Endometrial microvascular endothelial cells (primary cell): Measurements from ENCODE around the gene OR10R2. TPM values are rescaled to one million over a fixed set of nuclear protein-coding genes. Genes with fewer than 3 reads are reported as not detected.
"Not testable (repeated sequence)": the region's sequence is repeated elsewhere in the genome, so short reads cannot be mapped to it uniquely, and the experiment has no call there.

Experiments used
- in situ Hi-C: cut with HindIII; loops from 2 replicates; pipeline ENCODE4 v1.10.0; 2017; ENCODE audit warnings: low sequenced_read_pairs, low pct_unique_long_range_greater_than_20kb; ENCODE audit errors: inconsistent ontology term
- total RNA-seq: library from RNA; depleted of rRNA; stranded (reverse); fragments of >200 nt; gene quantifications from one replicate; pipeline ENCODE4 v1.2.3, GENCODE V29; 2015; ENCODE audit errors: inconsistent ontology term

OR10R2 gene, protein sequence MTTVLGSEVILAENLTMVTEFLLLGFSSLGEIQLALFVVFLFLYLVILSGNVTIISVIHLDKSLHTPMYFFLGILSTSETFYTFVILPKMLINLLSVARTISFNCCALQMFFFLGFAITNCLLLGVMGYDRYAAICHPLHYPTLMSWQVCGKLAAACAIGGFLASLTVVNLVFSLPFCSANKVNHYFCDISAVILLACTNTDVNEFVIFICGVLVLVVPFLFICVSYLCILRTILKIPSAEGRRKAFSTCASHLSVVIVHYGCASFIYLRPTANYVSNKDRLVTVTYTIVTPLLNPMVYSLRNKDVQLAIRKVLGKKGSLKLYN
- not detected for total RNA-seq

DNA sequence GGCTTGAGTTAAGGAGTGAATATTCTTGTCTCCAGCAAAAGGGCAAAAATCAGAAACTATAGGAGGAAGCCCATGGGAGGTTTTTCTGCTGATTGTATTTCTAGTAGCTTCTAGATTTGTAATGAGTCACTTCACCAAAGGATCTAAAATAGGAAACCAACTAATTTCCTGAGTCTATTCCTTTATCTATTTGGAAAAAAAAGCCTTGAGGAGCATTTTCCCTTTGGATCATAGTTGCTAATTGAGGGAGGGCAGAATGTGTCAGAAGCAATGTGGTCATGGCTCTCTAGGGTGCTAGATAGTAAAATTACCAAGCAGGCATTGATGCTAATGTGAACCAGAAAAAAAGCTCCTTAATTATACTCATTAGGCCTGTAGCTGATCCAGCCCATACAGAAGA is at the start of gene OR10R2:
TSS of gene OR10R2 (plus strand) at position 301 of the 400 bp plus-strand sequence. CDS start 106 bp downstream, outside the sequence.
- in situ Hi-C loops = no loop called here

DNA sequence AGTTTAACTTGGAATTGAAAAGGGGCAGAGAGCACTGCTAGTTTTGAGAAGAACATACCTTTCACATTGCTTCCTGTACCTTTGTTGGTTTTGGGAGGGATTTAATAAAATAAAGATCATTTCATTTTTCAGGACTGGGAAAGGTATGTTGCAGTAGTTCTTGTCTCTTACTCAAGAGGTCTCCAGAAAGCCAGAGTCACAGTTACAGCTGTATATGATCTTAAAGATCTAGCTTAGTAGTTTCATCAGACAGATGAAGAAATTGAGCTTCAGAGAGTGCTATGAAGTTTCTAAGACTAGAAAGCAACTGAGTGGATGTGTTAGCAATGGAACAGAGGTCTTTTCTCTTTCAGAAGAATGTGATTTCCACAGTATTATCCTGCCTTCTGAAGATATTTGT is 47.0 kb upstream of the OR10R2 start:
- in situ Hi-C loops = no loop called here

DNA sequence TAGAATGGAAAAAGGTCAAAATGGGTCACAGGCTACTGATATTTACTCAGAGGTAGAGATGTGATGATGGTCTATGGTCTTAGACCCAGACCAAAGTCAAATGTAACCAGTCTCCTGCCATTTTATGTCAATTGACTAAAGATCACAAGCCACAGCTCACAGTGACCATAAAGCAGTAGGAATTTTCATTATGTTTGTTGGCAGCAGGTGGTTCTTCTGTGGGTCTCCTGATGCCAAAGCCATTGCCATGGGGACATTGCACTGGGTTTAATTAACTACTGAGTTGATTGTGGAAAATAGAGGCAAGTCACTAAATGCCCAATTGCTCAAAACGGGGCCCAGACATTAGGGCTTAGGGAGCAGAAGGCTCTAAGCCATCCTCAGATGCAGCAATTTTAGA is 45.9 kb upstream of the OR10R2 start, which contains the start of gene OR10K2:
TSS of gene OR10K2 (minus strand) at position 101 of the 400 bp plus-strand sequence. CDS start 5,371 bp downstream, outside the sequence.
- in situ Hi-C loops = no loop called here

DNA sequence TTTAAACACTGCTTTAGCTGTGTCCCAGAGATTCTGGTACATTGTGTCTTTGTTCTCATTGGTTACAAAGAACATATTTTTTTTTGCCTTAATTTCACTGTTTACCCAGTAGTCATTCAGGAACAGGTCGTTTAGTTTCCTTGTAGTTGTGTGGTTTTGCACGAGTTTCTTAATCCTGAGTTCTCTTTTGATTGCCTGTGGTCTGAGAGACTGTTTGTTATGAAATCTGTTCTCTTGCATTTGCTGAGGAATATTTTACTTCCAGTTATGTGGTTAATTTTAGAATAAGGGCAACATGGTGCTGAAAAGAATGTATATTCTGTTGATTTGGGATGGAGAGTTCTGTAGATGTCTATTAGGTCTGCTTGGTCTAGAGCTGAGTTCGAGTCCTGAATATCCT is 41.9 kb upstream of the OR10R2 start:
- in situ Hi-C loops = not testable (repeated sequence)

DNA sequence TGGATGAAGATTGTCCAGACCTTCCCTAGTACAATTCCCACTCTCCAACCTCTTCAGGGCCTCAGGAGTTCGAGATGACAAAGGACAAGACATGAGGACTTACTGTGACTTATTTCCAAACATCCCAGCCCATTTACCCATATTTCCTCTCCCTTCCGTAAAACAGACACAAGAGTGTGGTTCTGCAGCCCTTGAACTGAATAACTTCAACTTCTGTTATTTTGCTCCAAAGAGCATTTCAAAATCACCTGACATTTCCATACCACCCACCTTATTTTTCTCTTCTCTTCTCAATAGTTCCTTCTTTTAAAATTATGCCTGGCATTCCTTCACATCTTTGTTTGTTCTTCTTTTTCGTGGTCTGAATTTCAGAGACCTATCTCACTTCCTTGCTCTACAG is 37.3 kb upstream of the OR10R2 start:
- in situ Hi-C loops = no loop called here

DNA sequence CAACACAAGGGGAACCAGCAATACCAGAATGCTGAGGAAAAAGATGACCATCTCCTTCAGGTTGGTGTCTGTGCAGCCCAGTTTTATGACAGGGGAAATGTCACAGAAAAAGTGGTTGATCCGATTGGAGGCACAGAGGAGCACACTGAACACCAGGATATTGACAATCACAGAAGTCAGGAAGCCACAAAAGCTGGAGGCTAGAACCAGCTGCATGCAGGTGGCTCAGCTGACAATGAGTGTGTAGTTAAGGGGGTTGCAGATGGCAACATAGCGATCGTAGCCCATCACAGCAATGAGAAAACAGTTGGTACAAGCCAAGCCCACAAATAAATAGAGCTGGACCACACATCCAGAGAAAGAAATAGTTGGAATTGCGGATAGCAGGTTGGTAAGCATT is 26.6 kb upstream of the OR10R2 start:
- in situ Hi-C loops = no loop called here

DNA sequence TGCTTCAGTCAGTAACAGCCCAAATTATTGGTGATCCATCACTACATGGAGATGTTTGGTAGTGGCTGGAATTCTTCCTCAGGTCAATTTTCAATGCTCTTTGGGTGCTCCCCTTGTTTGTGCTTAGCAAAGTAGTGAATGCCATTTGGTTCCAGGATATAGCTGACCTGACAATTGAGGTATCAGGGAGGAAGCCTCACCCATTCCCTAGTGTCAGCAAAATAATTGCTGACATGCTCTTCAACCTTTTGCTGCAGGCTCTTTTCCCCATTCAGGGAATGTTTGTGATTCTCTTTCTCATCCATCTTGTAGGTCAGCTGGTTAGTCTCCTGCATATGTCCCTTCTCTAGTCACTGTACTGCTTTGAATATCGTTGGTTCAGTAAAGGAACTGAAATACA is 17.5 kb upstream of the OR10R2 start:
- in situ Hi-C loops = no loop called here

DNA sequence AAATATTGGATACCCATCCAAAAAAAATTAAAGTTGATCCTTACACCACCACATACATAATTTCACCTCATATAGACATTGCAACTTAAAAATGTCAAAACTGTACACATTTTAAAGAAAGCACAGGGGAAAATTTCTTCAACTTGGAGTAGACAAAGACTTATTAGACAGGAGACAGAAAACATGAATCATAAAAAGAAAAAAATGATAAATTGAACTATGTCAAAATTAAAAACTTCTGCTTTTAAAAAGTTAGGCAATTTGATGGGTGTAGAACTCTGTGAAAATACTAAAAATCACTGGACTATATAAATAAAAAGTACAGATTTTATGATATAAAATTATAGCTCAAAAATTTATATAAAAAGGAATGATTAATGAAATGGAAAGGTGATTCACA is 14.8 kb upstream of the OR10R2 start:
- in situ Hi-C loops = no loop called here

DNA sequence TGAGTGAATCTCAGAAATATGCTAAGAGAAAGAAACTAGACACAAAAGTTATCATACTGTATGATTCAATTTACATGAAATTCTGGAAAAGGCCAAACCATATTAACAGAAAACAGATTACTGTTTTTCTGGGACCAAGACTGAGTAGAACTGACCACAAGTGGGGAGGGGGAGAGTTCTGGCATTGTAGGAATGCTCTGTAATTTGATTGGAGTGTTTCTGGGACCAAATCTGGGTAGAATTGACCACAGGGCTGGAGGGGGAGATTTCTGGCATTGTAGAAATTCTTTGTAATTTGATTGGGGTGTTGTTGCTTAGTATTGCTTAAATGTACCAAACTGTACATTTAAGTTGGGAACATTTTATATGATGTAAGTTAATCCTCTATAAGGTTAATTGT is 13.8 kb upstream of the OR10R2 start:
- in situ Hi-C loops = no loop called here

DNA sequence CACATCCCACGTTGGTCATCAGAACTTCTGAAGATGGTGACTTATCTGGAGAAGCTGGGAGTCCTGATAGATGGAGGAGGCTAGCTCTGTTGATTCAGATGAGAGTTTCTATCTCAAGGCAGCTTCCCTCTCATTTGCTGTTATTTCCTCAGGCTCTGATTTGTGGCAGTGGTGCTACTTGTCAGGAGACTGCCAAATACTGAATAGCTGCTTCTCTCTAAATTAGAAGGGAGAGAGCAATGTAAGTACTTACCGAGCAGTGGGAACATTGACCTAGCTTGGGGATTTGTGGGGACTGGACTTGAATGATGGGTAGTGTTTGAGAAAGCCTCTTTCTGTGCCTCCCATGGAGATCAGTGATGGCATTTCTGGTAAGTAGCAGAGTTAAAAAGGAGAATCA is 10.5 kb upstream of the OR10R2 start, which contains the start of gene OR10K1:
TSS of gene OR10K1 (plus strand) at position 301 of the 400 bp plus-strand sequence. CDS start 3,728 bp downstream, outside the sequence.
- in situ Hi-C loops = no loop called here

DNA sequence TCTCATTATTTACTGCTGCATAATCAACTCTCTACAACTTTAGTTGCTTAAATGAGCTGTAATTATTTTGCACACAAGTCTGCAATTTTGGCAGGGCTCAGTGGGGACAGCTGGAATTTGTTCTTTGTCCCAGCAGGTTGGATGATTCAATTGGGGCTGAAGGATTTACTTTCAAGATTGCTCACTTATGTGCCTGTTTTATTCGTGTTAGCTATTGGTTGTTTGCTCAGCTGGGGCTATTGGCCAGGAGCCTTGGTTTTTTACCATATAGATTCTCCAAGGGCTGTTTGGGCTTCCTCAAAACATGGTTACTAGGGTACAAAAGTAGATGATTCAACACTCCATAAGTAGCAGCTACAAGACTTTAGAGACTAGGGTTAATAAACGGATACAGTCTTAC is 13.4 kb downstream of the OR10R2 start:
- in situ Hi-C loops = no loop called here

DNA sequence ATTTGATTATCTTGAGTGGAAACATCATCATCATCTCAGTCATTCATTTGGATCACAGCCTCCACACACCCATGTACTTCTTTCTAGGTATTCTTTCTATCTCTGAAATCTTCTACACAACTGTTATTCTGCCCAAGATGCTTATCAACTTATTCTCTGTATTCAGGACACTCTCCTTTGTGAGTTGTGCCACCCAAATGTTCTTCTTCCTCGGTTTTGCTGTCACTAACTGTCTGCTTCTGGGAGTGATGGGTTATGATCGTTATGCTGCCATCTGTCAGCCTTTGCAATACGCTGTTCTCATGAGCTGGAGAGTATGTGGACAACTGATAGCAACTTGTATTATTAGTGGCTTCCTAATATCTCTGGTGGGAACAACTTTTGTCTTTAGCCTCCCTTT is 19.3 kb downstream of the OR10R2 start:
- in situ Hi-C loops = no loop called here

DNA sequence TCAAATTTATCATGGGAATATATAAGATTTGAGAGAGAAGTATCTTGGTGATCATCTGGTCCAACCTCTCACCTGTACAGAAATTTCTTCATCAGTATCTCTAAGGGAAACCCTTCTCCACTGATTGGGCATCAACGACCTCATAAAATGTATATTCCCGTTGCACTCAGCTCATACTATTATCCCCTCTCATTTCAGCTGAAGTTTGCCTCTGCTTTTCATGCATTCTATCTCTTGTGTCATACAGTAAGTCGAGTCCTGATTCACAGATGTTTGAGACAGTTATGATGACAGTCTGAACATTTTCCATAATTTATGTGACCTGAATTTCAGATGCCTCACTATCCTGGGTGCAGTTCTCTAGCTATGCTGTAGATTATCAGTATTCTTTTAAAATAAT is 21.0 kb downstream of the OR10R2 start:
- in situ Hi-C loops = no loop called here

DNA sequence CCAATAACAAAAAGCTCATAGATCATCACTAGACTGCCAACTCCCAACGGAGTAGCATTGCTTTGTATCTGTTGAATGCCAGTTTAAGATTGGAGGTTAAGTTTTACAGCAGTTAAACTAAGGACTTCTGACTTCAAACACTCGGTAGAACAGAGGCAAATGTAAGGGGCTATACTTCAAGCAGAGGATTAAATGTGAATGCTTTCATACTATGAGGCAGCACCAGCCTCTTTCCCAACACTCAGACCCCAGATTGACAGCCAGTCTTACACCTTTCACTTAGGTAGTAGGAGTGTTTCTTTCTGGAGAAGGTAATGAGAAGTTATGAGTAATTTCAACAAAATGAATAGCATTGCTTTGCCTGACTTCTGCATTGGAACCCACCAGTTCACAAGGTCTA is 22.8 kb downstream of the OR10R2 start:
- in situ Hi-C loops = no loop called here

DNA sequence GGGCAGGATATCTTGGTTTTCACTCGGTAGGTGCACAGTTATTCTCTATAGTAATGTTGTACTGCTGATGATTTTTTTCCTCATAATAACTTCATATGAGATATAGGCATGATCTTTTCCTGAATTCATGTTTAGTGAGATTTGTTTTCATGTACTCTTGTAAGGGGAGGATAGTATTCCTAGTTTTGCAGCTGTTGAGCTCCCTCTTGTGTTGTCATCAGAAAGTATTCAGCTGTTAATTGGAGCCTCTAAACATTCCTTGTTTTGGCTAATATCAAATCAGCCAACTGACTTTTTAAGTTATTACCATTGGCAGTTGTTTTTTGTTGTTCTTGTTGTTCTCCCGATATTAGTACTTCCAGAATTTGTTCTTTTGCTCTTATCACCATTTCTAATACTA is 24.4 kb downstream of the OR10R2 start:
- in situ Hi-C loops = no loop called here

DNA sequence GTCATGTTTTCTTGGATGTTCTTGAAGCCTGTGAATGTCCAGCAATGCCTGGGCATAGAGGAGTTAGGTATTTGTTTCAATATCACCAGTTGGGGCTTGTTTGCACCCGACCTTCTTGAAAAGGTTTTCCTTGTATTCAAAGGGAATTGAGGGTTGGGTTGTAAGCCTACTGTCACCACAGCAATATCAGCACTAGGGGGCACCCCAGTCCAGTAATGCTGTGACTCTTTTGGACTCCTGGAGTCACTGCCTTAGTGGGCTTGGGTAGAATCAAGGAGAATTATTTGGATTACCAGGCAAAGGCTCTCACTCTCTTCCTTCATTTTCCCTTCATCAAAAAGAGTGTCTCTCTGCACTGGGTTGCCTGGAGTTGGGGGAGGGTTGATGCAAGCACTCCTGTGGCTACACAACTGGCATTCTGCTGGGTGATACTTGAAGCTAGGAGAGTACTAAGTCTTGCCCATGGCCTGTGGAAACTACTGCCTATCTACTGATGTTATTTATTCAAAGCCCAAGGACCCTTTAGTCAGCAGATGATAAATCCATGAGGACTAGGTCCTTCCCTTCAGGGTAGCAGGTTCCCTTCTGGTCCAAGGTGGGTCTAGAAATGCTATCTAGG is 34.5 kb downstream of the OR10R2 start:
- in situ Hi-C loops = no loop called here

DNA sequence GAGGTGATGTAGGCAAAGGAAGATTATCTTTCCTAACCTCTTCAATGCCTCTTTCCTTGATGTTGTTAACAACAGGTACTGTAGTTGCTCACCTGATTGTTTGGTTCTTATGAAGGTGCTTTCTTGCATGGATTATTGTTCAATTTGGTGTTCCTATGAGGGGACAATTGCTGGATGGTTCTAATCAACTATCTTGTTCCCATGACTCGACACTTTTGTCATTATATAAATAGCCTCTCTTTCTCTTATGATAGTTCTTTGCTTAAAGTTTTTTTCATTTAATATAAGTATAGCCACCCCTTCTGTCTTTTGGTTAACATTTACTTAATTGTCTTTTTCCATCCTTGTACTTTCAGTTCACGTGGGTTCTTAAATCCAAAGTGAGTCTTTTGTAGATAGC is 35.5 kb downstream of the OR10R2 start:
- in situ Hi-C loops = no loop called here

DNA sequence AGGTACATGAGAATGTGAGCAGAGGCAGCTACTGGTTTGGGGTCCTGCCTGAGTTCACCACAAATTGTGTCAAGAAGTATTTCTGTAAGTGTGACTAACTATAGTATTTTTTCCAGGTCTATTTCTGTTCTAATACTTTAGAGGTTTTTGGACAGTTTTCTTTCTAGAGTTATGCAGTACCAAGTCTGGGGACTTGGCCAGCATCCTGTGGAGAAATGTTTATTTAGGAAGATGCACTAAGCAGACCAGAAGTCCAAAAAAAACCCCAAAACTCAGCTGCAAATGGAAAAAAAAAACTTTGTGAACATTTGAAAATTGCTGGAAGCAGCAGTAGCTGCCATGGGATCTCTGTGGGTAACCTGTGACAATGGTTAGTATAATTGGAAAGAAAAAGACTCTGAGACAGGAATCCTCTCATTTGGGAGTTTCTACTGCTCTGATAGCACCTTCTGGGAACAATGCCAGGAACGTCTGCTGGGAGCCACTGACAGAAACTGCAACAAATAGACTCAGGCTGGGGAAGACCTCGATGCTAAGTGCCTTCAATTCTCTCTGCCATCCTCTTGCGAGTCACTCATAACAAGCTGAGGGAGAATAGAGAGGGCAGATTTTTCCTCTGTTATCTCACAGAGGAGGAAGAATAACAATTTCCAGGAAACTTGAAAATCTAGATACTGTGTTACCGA is 37.6 kb downstream of the OR10R2 start:
- in situ Hi-C loops = no loop called here

DNA sequence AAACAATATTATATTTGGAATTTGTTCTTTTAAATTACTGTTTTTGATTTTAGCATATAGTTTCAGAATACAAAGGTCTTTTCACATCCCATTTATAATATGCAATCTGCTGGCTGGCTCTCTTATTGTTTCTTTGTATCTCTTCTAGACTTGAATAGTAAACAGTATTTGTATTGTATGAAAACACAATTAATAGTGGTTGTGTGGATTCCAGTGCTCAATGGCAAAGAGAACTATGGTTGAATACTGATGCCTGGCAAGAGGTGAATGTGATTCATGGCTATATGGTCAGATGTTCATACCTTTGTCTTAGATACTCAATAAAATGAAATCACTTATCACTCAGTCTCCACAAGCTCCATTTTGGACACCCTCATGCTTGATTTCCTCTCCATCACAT is 44.9 kb downstream of the OR10R2 start:
- in situ Hi-C loops = no loop called here

DNA sequence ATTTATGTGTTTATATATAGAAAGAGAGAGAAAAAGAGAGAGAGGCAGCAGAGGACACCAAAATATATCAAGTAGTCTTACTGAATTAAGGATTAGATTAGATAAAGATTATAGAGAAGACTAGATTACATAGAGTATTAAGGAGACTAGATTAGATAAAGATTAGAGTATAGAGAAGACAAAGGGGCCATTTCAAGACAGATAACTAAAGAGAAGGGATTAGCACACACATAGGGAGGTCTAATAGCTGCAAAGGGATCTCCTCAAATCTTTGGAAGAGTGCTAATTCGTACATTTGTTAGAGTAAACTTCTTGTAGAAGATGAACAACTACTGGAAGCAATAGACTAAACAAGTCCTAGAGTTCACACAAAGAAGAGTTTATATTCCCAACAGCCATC is 48.0 kb downstream of the OR10R2 start:
- in situ Hi-C loops = no loop called here
